Chondrocyte (in vitro differentiated cells): ENCODE data around the gene PXT1. TPM values are rescaled to one million over a fixed set of nuclear protein-coding genes. Genes with fewer than 3 reads are reported as not detected.

Experiments
- DNase-seq: peaks from one replicate; pipeline ENCODE4 v3.0.0; 2021; ENCODE audit warnings: mixed read lengths, low spot score
- H3K27ac Mint-ChIP-seq: one replicate; pipeline ENCODE4 v1.8.0; 2021; ENCODE audit warnings: mild to moderate bottlenecking, moderate library complexity, mixed read lengths; ENCODE audit not compliant: unreplicated experiment
- H3K27me3 Mint-ChIP-seq: 2 replicates; pipeline ENCODE4 v1.8.0; 2021; ENCODE audit warnings: low read depth, mixed read lengths
- H3K36me3 Mint-ChIP-seq: 2 replicates; pipeline ENCODE4 v1.8.0; 2021; ENCODE audit warnings: low read depth, mixed read lengths
- H3K4me1 Mint-ChIP-seq: 2 replicates; pipeline ENCODE4 v1.8.0; 2021; ENCODE audit warnings: low read depth, mild to moderate bottlenecking, mixed read lengths
- H3K4me3 Mint-ChIP-seq: one replicate; pipeline ENCODE4 v1.8.0; 2021; ENCODE audit warnings: mild to moderate bottlenecking, moderate library complexity, mixed read lengths; ENCODE audit not compliant: unreplicated experiment
- H3K9me3 Mint-ChIP-seq: 2 replicates; pipeline ENCODE4 v1.8.0; 2021; ENCODE audit warnings: low read depth, mixed read lengths
- total RNA-seq: library from RNA; stranded (reverse); gene quantifications from 3 replicates; pipeline ENCODE4 v1.2.1, GENCODE V29; 2021
- TF ChIP-seq, protein P1 (sequence below): fragments of 200-600 bp; sonication (generic); IDR thresholded peaks from 2 replicates; pipeline ENCODE4 v1.5.0; 2021; ENCODE audit warnings: antibody characterized with exemption, mild to moderate bottlenecking, moderate library complexity

Gene PXT1
- total RNA-seq, 1 donor from 2014 or later, result not detected

DNA sequence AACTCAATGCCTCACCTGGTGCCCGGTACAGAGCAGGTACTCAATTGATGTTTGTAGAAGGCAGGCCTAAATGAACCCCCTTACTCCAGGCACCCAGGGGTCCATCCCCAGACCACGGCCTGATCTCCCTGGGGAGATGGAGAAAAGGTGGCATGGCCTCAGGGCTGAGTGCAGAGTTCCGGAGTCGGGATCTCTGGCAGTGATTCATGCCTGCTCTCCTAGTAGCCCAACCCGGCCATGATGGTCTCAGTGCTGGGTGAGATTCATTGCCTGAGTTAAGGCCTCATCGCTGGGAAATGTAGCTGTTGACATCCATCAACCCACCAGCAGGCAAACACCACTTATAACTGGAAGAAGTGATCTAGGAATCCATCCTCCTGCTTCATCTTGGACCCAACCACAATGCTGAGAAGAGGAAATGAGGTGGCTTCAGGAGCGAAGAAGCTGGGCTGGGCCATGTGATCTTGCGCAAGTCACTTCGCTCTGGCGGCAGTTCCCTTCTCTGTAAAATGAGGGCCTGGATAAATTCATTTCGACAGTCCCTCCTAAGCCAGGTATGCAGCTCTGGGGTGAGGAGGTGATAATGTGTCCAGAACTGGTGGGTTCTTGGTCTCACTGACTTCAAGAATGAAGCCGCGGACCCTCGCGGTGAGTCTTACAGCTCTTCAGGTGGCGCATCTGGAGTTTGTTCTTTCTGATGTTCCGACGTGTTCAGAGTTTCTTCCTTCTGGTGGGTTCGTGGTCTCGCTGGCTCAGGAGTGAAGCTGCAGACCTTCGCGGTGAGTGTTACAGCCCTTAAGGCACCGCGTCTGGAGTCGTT lies 79.9 kb downstream of the PXT1 start:
- no peak for DNase-seq
- H3K36me3 Mint-ChIP-seq, result no peaks in the 10 kb centered on the region
- no peaks in the 10 kb centered on the region for H3K9me3 Mint-ChIP-seq
- TF ChIP-seq, protein P1, sequence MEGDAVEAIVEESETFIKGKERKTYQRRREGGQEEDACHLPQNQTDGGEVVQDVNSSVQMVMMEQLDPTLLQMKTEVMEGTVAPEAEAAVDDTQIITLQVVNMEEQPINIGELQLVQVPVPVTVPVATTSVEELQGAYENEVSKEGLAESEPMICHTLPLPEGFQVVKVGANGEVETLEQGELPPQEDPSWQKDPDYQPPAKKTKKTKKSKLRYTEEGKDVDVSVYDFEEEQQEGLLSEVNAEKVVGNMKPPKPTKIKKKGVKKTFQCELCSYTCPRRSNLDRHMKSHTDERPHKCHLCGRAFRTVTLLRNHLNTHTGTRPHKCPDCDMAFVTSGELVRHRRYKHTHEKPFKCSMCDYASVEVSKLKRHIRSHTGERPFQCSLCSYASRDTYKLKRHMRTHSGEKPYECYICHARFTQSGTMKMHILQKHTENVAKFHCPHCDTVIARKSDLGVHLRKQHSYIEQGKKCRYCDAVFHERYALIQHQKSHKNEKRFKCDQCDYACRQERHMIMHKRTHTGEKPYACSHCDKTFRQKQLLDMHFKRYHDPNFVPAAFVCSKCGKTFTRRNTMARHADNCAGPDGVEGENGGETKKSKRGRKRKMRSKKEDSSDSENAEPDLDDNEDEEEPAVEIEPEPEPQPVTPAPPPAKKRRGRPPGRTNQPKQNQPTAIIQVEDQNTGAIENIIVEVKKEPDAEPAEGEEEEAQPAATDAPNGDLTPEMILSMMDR, result no peak
- peaks cover 19% of the 10 kb centered on the region for H3K4me1 Mint-ChIP-seq
- H3K27ac Mint-ChIP-seq, result no peak overlapping the region
- no peak overlapping the region for H3K4me3 Mint-ChIP-seq
- H3K27me3 Mint-ChIP-seq, result no peaks in the 10 kb centered on the region

DNA sequence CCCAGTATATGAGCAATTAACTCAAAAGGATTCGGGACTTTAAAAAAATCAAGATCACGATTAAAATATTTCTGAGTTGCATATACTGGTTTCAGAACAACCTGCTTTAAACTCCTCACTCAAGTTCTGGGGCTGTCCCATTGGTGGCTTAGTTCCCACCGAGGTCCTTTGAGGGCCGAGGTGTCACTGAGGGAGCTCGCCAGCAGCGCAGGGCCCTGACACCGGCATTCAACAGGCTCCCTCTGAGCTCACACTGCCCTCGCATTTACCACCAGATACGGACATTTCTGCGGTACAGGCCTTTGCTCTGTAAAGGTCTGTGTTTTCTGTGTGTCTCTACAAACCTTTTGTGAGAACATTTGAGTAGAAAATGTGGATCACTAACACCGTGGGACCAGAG lies 81.6 kb downstream of the PXT1 start:
- Mint-ChIP-seq H3K36me3 (no peaks in the 10 kb centered on the region), H3K9me3 (no peaks in the 10 kb centered on the region), H3K4me1 (peaks cover 19% of the 10 kb centered on the region), H3K4me3 (no peak overlapping the region), H3K27me3 (peaks cover 3% of the 10 kb centered on the region), H3K27ac (no peak overlapping the region)
- TF ChIP-seq, protein P1, result no peak
- no peak for DNase-seq

DNA sequence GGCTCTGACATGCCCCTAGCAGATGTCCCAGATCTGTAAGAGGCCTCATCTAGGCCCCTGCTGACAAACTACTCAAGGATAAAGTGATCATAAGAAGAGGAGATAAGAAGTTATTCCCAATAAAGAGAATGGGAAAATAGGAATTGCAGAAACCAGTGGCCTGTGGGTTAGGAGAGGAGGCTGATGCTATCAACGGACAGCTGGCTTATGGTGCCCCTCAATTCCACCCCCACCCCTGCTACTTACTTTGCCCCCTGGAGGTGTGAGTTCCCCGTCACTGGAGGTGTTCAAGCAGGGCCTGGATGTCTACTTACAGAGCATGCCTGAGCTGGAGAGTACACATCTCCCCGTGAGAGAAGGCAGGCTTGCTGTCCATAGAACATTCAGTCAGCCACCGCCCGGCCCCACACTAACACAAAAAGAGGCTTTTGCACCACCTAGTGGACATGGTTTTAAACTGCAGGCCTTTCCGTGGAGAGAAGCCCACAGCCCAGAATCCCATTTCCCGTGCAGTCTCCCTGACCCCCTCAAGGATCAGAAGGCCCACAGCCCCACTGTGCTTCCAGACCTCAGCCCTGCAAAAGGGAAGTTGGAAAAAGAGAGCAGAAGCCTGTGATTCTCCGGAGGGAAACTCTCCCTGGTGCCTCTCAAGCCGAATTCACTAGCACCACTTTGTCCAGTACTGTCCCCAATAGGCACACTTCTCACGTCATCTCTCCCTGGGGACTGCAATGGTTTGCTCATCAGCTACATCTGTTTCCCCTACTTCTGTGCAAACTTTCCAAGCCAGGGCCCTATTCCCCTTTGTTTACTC lies 82.2 kb downstream of the PXT1 start:
- TF ChIP-seq, protein P1, result peak; percentile 88
- Mint-ChIP-seq H3K4me3 (no peak overlapping the region), H3K4me1 (peaks cover 19% of the 10 kb centered on the region), H3K9me3 (no peaks in the 10 kb centered on the region), H3K27me3 (peaks cover 3% of the 10 kb centered on the region), H3K27ac (no peak overlapping the region), H3K36me3 (no peaks in the 10 kb centered on the region)
- no peak for DNase-seq

DNA sequence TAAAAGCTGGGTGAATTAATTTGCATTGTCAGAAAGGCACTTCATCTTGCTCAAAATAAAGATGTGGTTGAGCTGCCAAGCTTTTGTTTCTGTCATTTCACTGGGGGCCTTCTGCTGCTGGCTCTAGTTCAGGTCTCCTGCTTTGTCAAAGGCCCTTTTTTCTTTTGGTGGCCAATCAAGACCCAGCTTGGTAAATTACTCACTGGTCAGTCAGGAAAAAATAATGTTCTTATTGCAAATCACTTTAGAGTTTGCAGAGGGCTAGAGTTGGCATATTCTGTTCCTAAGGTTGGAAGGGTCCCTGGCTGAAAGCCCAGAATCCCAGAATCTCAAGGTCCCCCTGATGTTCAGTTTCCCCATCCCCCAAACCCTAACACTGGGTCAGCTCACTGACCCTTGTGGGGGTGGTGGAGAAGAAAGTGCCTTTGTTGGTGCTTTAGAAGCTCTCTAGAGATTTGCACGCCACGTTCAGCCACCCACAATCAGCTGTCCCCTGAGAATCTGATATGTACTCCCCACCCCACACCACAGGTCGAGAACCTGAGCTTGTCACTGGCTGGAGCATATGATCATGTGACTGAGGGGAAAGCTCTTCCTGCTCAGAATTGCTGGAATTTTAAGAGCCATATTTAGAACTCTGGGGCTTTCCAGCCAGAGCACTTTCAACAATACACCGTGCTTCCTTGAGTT lies 84.3 kb downstream of the PXT1 start:
- Mint-ChIP-seq H3K9me3 (no peaks in the 10 kb centered on the region), H3K27ac (peak overlapping the region; percentile 58), H3K36me3 (no peaks in the 10 kb centered on the region), H3K4me3 (no peak overlapping the region), H3K27me3 (peaks cover 3% of the 10 kb centered on the region), H3K4me1 (peaks cover 19% of the 10 kb centered on the region)
- DNase-seq, result peak; percentile 24
- TF ChIP-seq, protein P1, result no peak

DNA sequence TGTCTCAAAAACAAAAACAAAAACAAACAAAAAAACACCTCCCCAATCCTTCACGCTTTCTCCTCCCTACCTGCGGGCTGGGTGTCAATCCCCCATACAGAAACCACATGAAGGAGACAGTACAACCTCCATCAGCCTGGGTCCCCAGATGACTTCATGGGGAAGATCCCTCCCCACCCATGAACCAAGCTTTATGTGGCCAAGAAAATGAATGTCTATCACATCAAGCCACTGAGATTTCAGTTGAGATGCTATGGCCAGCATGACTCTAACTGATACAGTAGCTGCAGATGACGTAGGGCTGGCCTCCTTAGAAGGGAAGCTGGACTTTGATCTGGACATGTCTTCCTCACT lies 84.8 kb downstream of the PXT1 start:
- H3K27me3 Mint-ChIP-seq, result peaks cover 3% of the 10 kb centered on the region
- H3K36me3 Mint-ChIP-seq, result no peaks in the 10 kb centered on the region
- no peak for DNase-seq
- TF ChIP-seq, protein P1, result no peak
- H3K4me1 Mint-ChIP-seq, result peaks cover 19% of the 10 kb centered on the region
- H3K9me3 Mint-ChIP-seq, result peaks cover 1% of the 10 kb centered on the region
- no peak overlapping the region for H3K27ac Mint-ChIP-seq
- no peak overlapping the region for H3K4me3 Mint-ChIP-seq
